GM13977 (cell line): ENCODE results near the gene TAOK3.
"Not testable (repeated sequence)": the region's sequence is repeated elsewhere in the genome, so short reads cannot be mapped to it uniquely, and the experiment has no call there.

Experiments used
- DNase-seq: peaks from one replicate; pipeline ENCODE4 v3.0.0; 2012; ENCODE audit warnings: low spot score
- CTCF ChIP-seq: IDR thresholded peaks from 2 replicates; pipeline ENCODE4 v1.5.1; 2012; ENCODE audit warnings: mild to moderate bottlenecking, control low read depth; ENCODE audit not compliant: insufficient read depth; ENCODE audit errors: extremely low read depth, missing control alignments
- in situ Hi-C: fragments of 300-500 bp; cut with MboI; formaldehyde crosslinking; loops from one replicate; pipeline ENCODE4 v1.12.0; 2022; ENCODE audit warnings: low sequenced_read_pairs, low pct_unique_long_range_greater_than_20kb, mixed read lengths, inconsistent platforms; ENCODE audit not compliant: unreplicated experiment

The TAOK3 gene

GRCh38 chr12:118271770-118272417, 100.8 kb downstream of the TAOK3 start:
- no peak for DNase-seq
- no peak for TF ChIP-seq CTCF
- in situ Hi-C loops, result no loop called here

DNA sequence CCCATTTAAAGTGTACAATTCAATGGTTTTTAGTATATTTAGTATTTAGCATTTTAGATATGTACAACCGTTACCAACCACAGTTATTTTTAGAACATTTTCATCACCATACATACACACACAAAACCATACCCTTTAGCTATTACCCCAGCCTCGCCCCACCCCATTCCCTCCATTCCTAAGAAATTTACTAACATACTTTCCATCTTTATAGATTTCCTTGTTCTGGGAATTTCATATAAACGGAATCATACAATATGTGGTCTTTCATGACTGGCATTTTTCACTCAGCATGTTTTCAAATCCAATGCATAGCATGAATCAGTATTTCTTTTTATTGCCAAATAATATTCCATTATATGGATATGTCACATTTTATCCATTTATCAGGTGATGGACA, 101.5 kb downstream of the TAOK3 start:
- in situ Hi-C loops, result no loop called here

DNA sequence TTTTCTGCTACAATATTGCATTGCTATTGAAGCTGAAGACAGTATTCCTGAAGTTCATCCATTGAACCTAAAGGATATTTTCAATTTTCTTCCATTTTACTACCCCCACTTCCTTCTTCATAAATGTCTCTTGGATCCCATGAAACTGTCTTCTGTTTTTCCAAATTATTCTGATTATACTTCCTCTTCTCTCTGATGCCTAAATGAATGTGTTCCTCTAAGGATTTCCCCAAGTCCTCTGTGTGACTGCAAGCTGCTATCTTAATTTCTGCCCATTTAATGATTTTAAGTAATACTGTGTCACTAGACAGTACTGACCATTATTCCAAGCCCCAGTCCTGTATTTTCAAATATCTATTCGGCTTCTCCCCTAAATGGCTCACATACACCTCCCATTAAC, 102.9 kb downstream of the TAOK3 start:
- no peak for DNase-seq
- in situ Hi-C loops, result no loop called here
- TF ChIP-seq CTCF, result no peak

More for the DNA sequence above, 101.5 kb downstream of the TAOK3 start:
- DNase-seq, result no peak
- no peak for TF ChIP-seq CTCF

GRCh38 chr12:118259079-118259478, 113.6 kb downstream of the TAOK3 start:
- no peak for TF ChIP-seq CTCF
- in situ Hi-C loops, result no loop called here
- DNase-seq, result no peak

GRCh38 chr12:118256352-118256751, 116.4 kb downstream of the TAOK3 start:
- TF ChIP-seq CTCF, result no peak
- no peak for DNase-seq
- in situ Hi-C loops, result no loop called here

DNA sequence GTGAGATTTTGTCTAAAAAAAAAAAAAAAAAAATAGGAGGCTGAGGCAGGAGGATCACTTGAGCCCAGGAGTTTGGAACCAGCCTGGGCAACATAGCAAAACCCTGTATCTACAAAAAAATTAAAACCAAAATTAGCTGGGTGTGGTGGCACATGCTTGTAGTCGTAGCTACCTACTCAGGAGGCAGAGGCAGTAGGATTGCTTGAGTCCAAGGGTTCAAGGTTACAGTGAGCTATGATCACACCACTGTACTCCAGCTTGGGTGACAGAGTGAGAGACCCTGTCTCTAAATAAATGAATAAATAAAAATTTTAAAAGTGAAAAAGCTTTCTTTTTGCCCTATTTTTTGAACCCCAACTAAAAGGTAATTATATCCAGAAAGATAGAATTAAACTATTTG, 123.2 kb downstream of the TAOK3 start:
- no peak for TF ChIP-seq CTCF
- DNase-seq, result no peak
- in situ Hi-C loops, result no loop called here

DNA sequence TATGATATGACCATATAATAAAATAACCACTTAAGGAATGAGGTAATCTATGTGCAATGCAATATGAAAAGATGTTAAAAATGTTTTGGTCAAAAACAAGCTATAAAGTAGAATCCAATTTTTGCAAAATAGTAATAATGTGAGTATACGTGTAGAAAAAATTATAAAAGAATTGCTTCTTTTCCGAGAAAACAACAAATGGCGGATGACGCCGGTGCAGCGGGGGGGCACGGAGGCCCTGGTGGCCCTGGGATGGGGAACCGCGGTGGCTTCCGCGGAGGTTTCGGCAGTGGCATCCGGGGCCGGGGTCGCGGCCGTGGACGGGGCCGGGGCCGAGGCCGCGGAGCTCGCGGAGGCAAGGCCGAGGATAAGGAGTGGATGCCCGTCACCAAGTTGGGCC, 126.8 kb downstream of the TAOK3 start:
- DNase-seq, in situ Hi-C loops: not testable (repeated sequence)
